Stimulated activated naive CD8-positive, alpha-beta T cell treated with anti-CD3 and anti-CD28 coated beads, Interleukin-15, Interleukin-2, amounts not matched to agents 100 U/mL and 50 U/mL, for 24 hours (primary cell): Measurements from ENCODE around the gene CMTM1.
"Not testable (repeated sequence)": the region's sequence is repeated elsewhere in the genome, so short reads cannot be mapped to it uniquely, and the experiment has no call there.

Experiments used
- ATAC-seq: fragments of 150-1000 bp; cut with Tn5 transposase; one replicate; pipeline ENCODE4 v1.10.0; 2021
- DNase-seq: peaks from one replicate; pipeline ENCODE4 v3.0.0; 2021

Gene CMTM1

GRCh38 chr16:66592241-66592640, 26.0 kb downstream of the CMTM1 start:
- DNase-seq, result no peak
- ATAC-seq, result no peak

- DNase-seq, result no peak
- ATAC-seq, result no peak
These were observed 26.6 kb downstream of the CMTM1 start for GRCh38 chr16:66592814-66593213.

GRCh38 chr16:66594739-66595138, 28.5 kb downstream of the CMTM1 start:
- DNase-seq (no peak), ATAC-seq (no peak)

DNA sequence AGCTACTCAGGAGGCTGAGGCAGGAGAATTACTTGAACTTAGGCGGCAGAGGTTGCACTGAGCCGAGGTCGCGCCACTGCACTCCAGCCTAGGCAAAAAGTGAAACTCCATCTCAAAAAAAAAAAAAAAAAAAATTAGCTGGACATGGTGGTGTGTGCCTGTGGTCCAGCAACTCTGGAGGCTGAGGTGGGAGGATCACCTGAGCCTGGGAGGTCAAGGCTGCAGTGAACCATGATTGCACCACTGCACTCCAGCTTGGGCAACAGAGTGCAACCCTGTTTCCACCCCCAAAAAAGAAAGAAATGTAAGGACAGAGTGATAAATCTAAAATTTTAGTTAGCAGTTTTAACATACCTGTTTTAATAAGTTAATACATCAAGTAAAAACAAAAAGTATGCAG, 30.3 kb downstream of the CMTM1 start:
- not testable (repeated sequence) for DNase-seq, ATAC-seq

- no peak for ATAC-seq
These were observed 31.0 kb downstream of the CMTM1 start for GRCh38 chr16:66596986-66597848.

DNA sequence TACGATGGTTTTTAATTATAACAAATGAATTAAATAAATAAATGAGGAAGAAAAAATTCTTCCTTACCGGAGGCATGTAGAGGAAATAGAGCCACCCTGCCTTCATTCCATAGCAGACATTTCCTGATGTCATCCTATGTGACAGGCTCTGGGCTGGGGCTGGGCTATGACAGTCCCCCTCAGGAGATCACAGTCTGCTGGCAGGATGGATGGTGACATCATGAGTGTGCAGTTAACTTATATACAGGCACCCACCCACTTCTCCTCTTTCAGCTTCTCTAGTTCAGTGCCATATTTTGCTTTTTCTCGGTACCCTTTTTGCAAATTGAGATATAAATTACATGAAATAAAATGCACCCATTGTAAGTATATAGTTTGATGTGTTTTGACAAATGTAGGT, 31.9 kb downstream of the CMTM1 start:
- ATAC-seq (peak; percentile 65), DNase-seq (no peak)

More at GRCh38 chr16:66596986-66597848, 31.0 kb downstream of the CMTM1 start:
- DNase-seq, result no peak

GRCh38 chr16:66599726-66600125, 33.5 kb downstream of the CMTM1 start:
- DNase-seq, result no peak
- no peak for ATAC-seq

DNA sequence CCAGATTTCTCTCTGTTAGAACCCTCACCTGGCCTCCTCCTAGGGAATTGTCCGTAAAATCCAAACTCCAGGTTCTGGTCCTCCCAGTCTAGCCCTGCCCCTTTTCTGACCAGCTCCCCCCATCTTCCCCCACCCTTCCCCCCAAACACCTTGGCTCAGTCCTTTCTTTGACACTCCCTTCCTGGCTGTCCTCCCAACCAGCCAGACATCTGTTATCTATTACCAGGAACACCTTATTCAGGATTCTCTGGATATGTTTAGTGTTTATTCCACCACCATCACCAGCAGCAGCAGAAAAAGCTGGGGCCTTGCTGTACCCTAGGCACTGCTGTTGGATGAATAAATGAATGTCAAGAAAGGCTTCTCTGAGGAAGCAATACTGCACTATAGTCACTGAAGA, 34.2 kb downstream of the CMTM1 start:
- no peak for ATAC-seq
- no peak for DNase-seq

- no peak for DNase-seq
- ATAC-seq, result no peak
These were observed 35.2 kb downstream of the CMTM1 start for GRCh38 chr16:66601471-66601870.

GRCh38 chr16:66603537-66604375, 37.5 kb downstream of the CMTM1 start:
- ATAC-seq, result peak; percentile 53

DNA sequence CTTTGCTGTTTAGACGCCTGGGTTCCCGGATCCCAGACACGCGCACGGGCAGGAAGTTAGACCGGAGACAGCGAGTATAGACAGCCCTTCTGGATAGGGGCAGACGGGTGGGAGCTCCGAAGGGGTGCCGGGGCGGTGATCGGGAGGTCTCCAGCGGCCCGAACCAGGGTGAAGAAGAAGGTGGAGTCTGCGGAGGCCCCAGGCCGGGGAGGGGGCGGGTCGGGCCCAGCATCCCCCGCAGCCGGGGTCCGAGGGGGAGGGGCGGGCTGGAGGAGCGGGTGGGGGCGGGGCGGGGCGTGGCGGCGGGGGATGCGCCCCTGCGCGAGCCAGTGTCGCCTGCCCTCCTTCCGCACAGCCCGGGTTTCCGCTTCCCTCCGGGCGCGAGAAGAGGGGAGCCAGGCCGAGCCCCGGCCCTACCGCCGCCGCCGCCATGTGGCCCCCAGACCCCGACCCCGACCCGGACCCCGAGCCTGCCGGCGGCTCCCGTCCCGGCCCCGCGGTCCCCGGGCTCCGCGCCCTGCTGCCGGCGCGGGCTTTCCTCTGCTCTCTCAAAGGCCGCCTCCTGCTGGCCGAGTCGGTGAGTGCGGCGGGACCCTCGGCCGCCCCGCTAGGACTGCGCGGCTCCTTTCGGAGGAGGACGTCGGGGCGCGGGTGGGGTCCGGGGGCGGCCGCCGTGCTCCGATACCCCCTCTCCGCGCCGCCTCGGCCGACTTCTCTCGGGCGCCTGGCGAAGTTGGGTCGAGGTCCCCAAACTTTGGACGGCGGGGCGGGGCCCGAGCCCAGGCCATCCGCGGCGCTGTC, 38.3 kb downstream of the CMTM1 start, which contains the start of gene CMTM3:
TSS of gene CMTM3 (plus strand) at position 329 of the 801 bp plus-strand sequence. CDS start at position 431, 102 bp downstream.
- ATAC-seq, result peak; percentile 50
- peak; percentile 84 for DNase-seq

More at GRCh38 chr16:66603537-66604375, 37.5 kb downstream of the CMTM1 start:
- DNase-seq, result peak; percentile 65

GRCh38 chr16:66605177-66605978, 39.1 kb downstream of the CMTM1 start:
- ATAC-seq, result peak; percentile 9
- peak; percentile 49 for DNase-seq

DNA sequence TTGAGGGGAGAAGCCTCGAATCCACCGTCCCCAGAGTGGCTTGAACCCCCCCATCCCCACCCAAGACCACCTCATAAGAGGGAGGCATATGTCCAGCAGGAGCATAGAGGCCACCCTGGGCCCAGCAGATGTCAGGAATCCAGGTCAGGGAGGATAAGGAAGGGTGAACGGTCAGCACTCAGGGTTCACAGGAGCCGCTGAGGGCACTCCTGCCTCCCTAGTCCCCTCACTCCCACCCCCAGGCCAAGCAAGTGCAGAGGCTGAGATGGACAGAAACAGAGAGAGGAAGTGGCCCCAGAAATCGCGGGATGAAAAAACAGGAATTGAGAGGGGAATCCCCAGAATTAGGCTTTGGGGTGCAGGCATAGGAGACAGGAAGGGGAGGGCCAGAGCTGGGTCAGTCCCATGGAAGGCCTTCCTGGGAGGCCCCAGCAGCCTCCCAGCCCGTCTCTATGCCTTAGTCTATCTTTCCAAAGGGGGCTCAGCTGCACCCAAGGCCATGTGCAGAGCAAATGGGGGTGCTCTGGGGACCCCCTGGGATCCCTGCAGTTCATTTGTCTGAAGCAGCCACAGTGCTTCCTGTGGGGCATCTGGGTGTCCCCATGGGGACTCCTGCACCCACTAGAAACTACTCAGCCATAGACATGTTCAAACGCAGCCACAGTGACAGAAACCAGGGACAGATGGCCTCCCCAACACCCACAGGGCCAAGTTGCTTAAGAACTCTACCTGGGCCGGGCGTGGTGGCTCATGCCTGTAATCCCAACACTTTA, 39.9 kb downstream of the CMTM1 start:
- DNase-seq, result no peak
- no peak for ATAC-seq

DNA sequence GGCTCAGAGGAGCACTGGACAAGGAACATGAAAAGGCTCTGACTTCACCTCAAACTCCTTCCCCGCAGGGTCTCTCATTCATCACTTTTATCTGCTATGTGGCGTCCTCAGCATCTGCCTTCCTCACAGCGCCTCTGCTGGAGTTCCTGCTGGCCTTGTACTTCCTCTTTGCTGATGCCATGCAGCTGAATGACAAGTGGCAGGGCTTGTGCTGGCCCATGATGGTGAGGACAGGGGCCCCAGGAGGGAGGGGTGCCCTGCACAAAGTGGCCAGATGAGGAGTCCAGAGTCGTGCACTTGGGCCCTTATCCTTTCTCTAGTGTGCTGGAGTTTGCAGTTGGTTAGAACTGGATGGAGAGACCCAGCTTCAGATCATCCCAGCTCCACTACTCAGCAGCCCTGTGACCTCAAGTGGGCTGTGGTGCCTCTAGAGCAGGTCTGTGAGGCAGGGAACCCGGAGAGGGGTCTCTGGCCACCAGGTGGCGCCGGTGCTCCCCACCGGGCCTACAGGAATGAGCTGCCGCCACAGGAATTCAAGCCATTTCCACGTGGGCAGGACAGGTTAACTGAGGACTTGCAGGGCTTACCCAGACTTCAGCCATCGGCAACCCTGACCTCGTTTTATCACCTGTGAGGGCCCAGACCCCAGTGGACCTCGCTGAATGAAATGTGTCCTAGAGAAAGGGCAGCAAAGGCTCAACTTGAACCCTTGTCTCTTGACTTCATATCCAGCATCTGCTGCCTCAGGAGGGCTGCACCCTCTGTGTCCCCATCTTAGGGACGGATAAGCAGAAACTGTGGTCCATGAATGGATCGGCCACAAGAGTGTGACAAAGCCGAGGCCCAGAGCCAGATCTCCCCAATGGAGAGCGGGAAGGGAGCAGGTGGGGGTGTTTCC, 42.3 kb downstream of the CMTM1 start:
- ATAC-seq (peak; percentile 65), DNase-seq (peak; percentile 93)

- ATAC-seq, result no peak
These were observed 42.9 kb downstream of the CMTM1 start for GRCh38 chr16:66609139-66609510.

GRCh38 chr16:66610111-66610820, 44.0 kb downstream of the CMTM1 start:
- no peak for DNase-seq
- no peak for ATAC-seq

More at GRCh38 chr16:66609139-66609510, 42.9 kb downstream of the CMTM1 start:
- DNase-seq, result no peak

DNA sequence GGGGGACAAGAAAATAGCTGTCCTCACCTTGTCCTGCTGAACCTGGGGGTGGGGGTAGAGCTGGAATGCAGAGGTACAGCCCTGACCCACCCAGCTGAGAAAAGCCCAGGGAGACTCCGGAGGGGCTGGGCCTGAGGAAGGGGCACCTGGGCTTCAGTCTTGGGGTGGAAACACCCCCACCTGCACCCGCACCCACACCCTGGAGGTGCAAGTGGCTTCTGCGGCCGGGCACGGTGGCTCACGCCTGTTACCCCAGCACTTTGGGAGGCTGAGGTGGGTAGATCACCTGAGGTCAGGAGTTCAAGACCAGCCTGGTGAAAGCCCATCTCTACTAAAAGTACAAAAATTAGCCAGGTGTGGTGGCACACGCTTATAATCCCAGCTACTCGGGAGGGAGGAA, 45.7 kb downstream of the CMTM1 start:
- ATAC-seq, result not testable (repeated sequence)

DNA sequence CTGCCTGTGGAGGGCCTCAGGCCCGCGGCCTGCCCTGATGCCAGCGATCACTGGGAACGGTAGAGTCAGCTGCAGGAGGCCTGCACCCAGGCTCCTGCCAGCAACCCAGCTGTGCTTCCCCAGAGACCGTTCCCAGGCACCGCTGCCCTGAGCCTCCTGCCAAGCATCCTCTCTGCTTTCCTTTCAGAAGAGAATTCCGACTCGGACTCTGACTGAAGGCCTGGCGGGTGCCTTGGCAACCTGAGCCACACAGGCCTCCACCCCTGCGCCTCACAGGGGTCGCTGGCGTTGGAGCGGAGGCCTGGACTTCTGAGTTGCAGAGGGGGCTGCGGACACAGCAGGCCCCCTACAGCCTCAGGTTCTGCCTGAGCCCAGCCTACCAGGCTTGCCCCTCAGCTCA, 46.2 kb downstream of the CMTM1 start:
- DNase-seq (no peak), ATAC-seq (no peak)

More for the DNA sequence above, 45.7 kb downstream of the CMTM1 start:
- DNase-seq, result not testable (repeated sequence)
